Stimulated activated naive CD8-positive, alpha-beta T cell treated with anti-CD3 and anti-CD28 coated beads, Interleukin-15, amount 100 ng/mL, for 72 hours (primary cell): ENCODE data around the gene AMDHD1.
"Not testable (repeated sequence)": the region's sequence is repeated elsewhere in the genome, so short reads cannot be mapped to it uniquely, and the experiment has no call there.

Experiments used
- ATAC-seq: fragments of 150-1000 bp; cut with Tn5 transposase; 2 replicates; pipeline ENCODE4 v1.10.0; 2021; ENCODE audit warnings: mild to moderate bottlenecking, moderate library complexity
- DNase-seq, 2 donors: peaks; one replicate each; pipeline ENCODE4 v3.0.0; 2021 to 2022
- H3K27ac Mint-ChIP-seq, 2 donors: one replicate each; pipeline ENCODE4 v1.8.0; 2022; ENCODE audit warnings: mild to moderate bottlenecking in 2 of 2, mixed read lengths in 2 of 2, moderate library complexity in 2 of 2
- H3K27me3 Mint-ChIP-seq: one replicate; pipeline ENCODE4 v1.8.0; 2022; ENCODE audit warnings: mixed read lengths
- H3K4me1 Mint-ChIP-seq: one replicate; pipeline ENCODE4 v1.8.0; 2022; ENCODE audit warnings: mild to moderate bottlenecking, mixed read lengths
- H3K4me3 Mint-ChIP-seq, 2 donors: one replicate each; pipeline ENCODE4 v1.8.0; 2022; ENCODE audit warnings: mild to moderate bottlenecking in 2 of 2, mixed read lengths in 2 of 2, moderate library complexity in 1 of 2
- H3K9me3 Mint-ChIP-seq, 2 donors: one replicate each; pipeline ENCODE4 v1.8.0; 2022; ENCODE audit warnings: mixed read lengths in 2 of 2

Gene AMDHD1

GRCh38 chr12:95955549-95956159 is 12.5 kb downstream of the AMDHD1 start:
- no peak overlapping the region for H3K4me3 Mint-ChIP-seq
- DNase-seq, result no peak
- no peaks in the 10 kb centered on the region for H3K9me3 Mint-ChIP-seq
- no peak overlapping the region for H3K27ac Mint-ChIP-seq
- H3K4me1 Mint-ChIP-seq, result no peaks in the 10 kb centered on the region
- ATAC-seq, result no peak
- no peaks in the 10 kb centered on the region for H3K27me3 Mint-ChIP-seq

GRCh38 chr12:95956557-95957145 is 13.5 kb downstream of the AMDHD1 start:
- H3K27me3 Mint-ChIP-seq, result no peaks in the 10 kb centered on the region
- no peak overlapping the region for H3K4me3 Mint-ChIP-seq
- no peaks in the 10 kb centered on the region for H3K4me1 Mint-ChIP-seq
- ATAC-seq (no peak), DNase-seq (no peak)
- peak overlapping the region in 1 of 2 donors; percentile 74 for H3K27ac Mint-ChIP-seq
- H3K9me3 Mint-ChIP-seq, result no peaks in the 10 kb centered on the region

GRCh38 chr12:95959107-95959506 is 16.0 kb downstream of the AMDHD1 start:
- no peak for DNase-seq
- H3K4me3 Mint-ChIP-seq, result no peak overlapping the region

GRCh38 chr12:95960241-95960640 is 17.1 kb downstream of the AMDHD1 start:
- Mint-ChIP-seq H3K9me3 (no peaks in the 10 kb centered on the region), H3K27me3 (no peaks in the 10 kb centered on the region), H3K4me3 (no peak overlapping the region), H3K4me1 (no peaks in the 10 kb centered on the region), H3K27ac (no peak overlapping the region)
- DNase-seq (no peak), ATAC-seq (no peak)

More at GRCh38 chr12:95959107-95959506, 16.0 kb downstream of the AMDHD1 start:
- H3K27me3 Mint-ChIP-seq, result no peaks in the 10 kb centered on the region
- no peak overlapping the region for H3K27ac Mint-ChIP-seq
- H3K9me3 Mint-ChIP-seq, result no peaks in the 10 kb centered on the region
- no peaks in the 10 kb centered on the region for H3K4me1 Mint-ChIP-seq
- peak; percentile 53 for ATAC-seq

GRCh38 chr12:95962222-95962621 is 19.1 kb downstream of the AMDHD1 start:
- Mint-ChIP-seq H3K9me3 (no peaks in the 10 kb centered on the region), H3K4me1 (no peaks in the 10 kb centered on the region), H3K27me3 (no peaks in the 10 kb centered on the region), H3K4me3 (no peak overlapping the region), H3K27ac (no peak overlapping the region)
- DNase-seq, result no peak
- ATAC-seq, result no peak

GRCh38 chr12:95963096-95963495 is 20.0 kb downstream of the AMDHD1 start:
- Mint-ChIP-seq H3K27me3 (no peaks in the 10 kb centered on the region), H3K27ac (peak overlapping the region in 1 of 2 donors; percentile 19), H3K4me3 (no peak overlapping the region), H3K4me1 (no peaks in the 10 kb centered on the region), H3K9me3 (no peaks in the 10 kb centered on the region)
- DNase-seq (no peak), ATAC-seq (peak; percentile 48)

GRCh38 chr12:95966287-95966870 is 23.2 kb downstream of the AMDHD1 start:
- Mint-ChIP-seq H3K27me3 (no peaks in the 10 kb centered on the region), H3K9me3 (no peaks in the 10 kb centered on the region), H3K4me3 (no peak overlapping the region), H3K27ac (no peak overlapping the region), H3K4me1 (no peaks in the 10 kb centered on the region)
- ATAC-seq (no peak), DNase-seq (no peak)

GRCh38 chr12:95967301-95967700 is 24.2 kb downstream of the AMDHD1 start:
- ATAC-seq (no peak), DNase-seq (no peak)
- H3K4me3 Mint-ChIP-seq, result no peak overlapping the region
- no peak overlapping the region for H3K27ac Mint-ChIP-seq
- no peaks in the 10 kb centered on the region for H3K27me3 Mint-ChIP-seq
- H3K9me3 Mint-ChIP-seq, result no peaks in the 10 kb centered on the region
- no peaks in the 10 kb centered on the region for H3K4me1 Mint-ChIP-seq

GRCh38 chr12:95969116-95969515 is 26.0 kb downstream of the AMDHD1 start:
- not testable (repeated sequence) for H3K27me3 Mint-ChIP-seq, ATAC-seq, H3K4me1 Mint-ChIP-seq, H3K9me3 Mint-ChIP-seq, H3K27ac Mint-ChIP-seq, H3K4me3 Mint-ChIP-seq, DNase-seq

GRCh38 chr12:95970905-95971304 is 27.8 kb downstream of the AMDHD1 start:
- Mint-ChIP-seq H3K27me3 (no peaks in the 10 kb centered on the region), H3K27ac (no peak overlapping the region), H3K4me1 (no peaks in the 10 kb centered on the region), H3K4me3 (no peak overlapping the region), H3K9me3 (no peaks in the 10 kb centered on the region)
- DNase-seq, result no peak
- ATAC-seq, result no peak

- DNase-seq (no peak), ATAC-seq (no peak)
- H3K27me3 Mint-ChIP-seq, result no peaks in the 10 kb centered on the region
- H3K27ac Mint-ChIP-seq, result no peak overlapping the region
- no peak overlapping the region for H3K4me3 Mint-ChIP-seq
- H3K9me3 Mint-ChIP-seq, result no peaks in the 10 kb centered on the region
- H3K4me1 Mint-ChIP-seq, result no peaks in the 10 kb centered on the region
Observed at GRCh38 chr12:95972832-95973456, 29.8 kb downstream of the AMDHD1 start.

- Mint-ChIP-seq H3K4me3 (no peak overlapping the region), H3K27ac (no peak overlapping the region), H3K27me3 (no peaks in the 10 kb centered on the region), H3K9me3 (no peaks in the 10 kb centered on the region), H3K4me1 (no peaks in the 10 kb centered on the region)
- DNase-seq (no peak), ATAC-seq (no peak)
Observed at GRCh38 chr12:95974358-95974757, 31.2 kb downstream of the AMDHD1 start.

GRCh38 chr12:95975491-95975890 is 32.4 kb downstream of the AMDHD1 start:
- no peak overlapping the region for H3K27ac Mint-ChIP-seq
- H3K4me3 Mint-ChIP-seq, result no peak overlapping the region
- no peaks in the 10 kb centered on the region for H3K27me3 Mint-ChIP-seq
- DNase-seq (no peak), ATAC-seq (no peak)
- H3K9me3 Mint-ChIP-seq, result no peaks in the 10 kb centered on the region
- no peaks in the 10 kb centered on the region for H3K4me1 Mint-ChIP-seq

- no peak for DNase-seq
- no peak overlapping the region for H3K4me3 Mint-ChIP-seq
- no peaks in the 10 kb centered on the region for H3K4me1 Mint-ChIP-seq
- H3K27ac Mint-ChIP-seq, result no peak overlapping the region
- no peaks in the 10 kb centered on the region for H3K9me3 Mint-ChIP-seq
- ATAC-seq, result no peak
- no peaks in the 10 kb centered on the region for H3K27me3 Mint-ChIP-seq
Observed at GRCh38 chr12:95976416-95976832, 33.3 kb downstream of the AMDHD1 start.

GRCh38 chr12:95977764-95978305 is 34.7 kb downstream of the AMDHD1 start:
- Mint-ChIP-seq H3K4me3 (no peak overlapping the region), H3K4me1 (no peaks in the 10 kb centered on the region), H3K9me3 (no peaks in the 10 kb centered on the region), H3K27me3 (no peaks in the 10 kb centered on the region), H3K27ac (no peak overlapping the region)
- DNase-seq (no peak), ATAC-seq (no peak)

GRCh38 chr12:95978351-95978750 is 35.2 kb downstream of the AMDHD1 start:
- H3K4me1 Mint-ChIP-seq, result no peaks in the 10 kb centered on the region
- DNase-seq (no peak), ATAC-seq (no peak)
- no peaks in the 10 kb centered on the region for H3K9me3 Mint-ChIP-seq
- no peaks in the 10 kb centered on the region for H3K27me3 Mint-ChIP-seq
- H3K4me3 Mint-ChIP-seq, result no peak overlapping the region
- H3K27ac Mint-ChIP-seq, result no peak overlapping the region
